GM19438 (cell line): ENCODE results near the gene SBNO2.

Experiments
- ATAC-seq: cut with Tn5 transposase; IDR thresholded peaks from one replicate; pipeline ENCODE4 v1.9.1; 2021; ENCODE audit warnings: low read depth; ENCODE audit not compliant: unreplicated experiment

The SBNO2 gene

DNA sequence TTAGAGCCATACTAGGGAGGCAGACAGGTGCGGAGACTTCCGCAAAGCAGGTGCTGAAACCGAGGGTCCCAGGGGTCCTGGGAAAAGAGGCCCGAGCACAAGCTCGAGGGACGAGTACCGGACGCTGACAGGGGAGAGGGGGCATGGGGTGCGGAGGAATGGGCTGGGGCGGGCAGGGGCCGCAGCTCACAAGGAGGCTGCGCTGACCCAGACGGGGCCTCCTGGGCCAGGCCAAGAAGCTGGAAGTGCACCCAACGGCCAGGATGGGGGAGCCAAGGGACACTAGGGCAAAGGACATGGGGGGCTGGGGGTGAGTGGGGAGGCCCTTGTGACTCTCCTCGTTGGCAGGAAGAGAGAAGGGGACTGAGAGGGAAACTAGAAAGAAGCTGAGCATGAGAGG, 80.7 kb downstream of the SBNO2 start:
- ATAC-seq = no peak

DNA sequence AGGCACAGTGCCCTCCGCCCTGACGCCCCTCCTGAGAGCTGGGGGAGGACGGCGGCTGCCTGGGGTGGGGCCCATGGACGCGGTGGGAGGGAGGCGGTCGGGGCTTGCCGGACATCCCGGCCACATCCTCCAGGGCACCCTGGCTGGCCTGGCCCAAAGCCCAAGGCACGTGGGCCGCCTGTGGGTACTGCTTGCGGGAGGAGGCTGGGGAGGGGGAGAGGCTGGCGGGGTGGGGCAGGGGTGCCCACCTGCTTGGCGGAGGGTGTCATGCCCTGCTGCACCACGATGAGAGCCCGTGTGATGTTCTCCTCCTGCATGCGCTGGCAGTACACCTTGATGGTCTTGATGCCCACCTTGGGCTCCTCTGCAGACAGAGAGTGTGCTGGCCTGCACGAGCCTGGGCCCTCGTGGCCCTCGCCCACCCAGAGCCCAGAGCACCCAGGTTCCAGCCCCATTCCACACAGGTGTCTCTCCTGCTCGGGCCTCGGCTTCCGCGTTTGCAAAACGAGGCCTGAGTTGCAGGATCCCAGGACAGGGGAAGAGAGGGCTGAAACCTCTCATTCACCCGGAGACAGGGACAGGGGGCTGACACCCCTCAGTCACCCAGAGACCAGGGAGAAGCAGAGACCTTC, 82.4 kb downstream of the SBNO2 start:
- no peak for ATAC-seq

DNA sequence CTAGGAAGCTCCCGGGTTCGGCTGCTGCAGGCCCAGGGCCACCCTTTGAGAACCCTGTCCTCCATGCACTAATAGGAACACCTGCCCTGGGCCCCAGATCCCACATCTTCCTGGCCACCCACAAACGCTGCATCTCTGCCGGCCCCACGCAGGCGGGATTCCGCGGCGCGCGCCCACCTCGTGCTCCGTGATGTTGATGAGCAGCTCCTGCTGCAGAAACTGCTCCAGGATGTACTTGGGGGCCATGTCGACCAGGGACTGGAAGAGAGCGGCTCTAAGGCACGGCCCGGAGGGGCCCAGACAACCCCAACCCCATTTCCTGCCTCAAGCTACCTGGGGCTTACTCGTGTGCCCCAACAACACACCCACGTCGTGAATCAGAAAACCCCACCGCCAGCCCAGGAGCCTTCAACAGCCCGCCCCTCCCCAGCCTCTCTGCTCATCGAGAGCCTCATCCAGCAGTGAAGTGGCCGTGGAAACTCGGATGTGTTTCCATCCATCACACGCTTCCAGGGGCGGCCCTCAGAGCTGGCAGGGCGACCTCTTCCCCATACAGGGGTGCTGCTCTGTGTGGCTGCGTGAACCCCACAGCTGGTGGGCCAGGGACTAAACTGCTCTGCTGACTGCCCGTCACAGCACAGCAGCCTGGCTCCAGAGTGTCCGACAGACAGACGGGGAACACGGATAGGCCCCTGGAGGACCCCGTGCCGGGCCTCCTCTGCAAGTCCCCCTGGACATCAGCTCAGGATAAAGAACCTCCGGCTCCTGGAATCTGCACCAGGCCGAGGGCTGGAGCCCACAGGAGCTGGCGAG, 83.1 kb downstream of the SBNO2 start:
- no peak for ATAC-seq

DNA sequence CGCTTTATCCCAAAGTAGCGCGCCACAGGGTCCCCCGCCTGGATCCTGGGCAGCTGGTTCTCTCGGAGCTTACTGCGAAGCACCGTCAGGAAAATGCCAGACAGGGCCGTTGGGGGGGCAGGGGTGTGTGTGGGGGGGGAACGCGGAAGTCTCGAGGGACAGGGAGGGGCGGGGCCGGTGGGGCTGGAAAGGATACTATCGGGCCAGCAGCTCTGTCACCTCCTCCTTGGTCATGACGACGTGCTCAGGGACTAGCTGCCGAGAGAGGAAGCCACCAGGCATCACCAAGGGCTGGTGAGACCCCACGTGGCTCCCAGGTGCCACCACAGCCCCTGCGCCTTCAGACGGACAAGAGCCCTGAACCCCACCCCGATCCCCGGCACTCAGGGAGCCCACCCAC, 84.2 kb downstream of the SBNO2 start:
- no peak for ATAC-seq

DNA sequence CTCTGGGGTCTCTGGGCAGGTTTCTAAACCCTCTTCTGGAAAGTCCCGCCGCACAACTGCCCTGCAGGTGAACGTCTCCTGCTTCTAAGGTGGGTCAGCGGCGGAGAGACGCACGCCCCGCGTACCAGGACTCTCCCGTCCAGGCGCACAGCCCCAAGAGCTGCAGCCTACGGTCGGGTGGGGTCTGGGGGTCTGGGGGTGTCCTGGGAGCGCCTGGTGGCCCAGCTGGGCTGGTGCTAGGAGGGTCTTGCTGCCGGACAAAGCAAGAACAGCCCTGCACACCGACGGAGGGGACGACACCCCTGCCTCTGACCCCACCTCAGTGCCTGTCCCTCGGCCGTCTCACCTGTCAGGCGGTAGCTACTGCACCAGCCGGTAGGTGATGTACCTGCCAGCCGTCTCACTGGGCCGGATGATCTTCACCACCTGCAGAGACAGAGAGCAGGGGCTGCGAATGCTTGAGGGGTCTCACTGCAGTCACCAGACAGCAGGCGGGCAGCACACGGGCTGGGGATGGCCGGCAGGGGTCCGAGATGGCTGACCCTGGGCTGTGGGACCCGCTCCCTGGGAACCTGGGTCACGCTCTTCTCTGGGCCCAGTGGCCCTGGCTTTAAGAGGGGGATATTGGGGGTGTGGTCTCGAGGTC, 84.8 kb downstream of the SBNO2 start:
- ATAC-seq = no peak

DNA sequence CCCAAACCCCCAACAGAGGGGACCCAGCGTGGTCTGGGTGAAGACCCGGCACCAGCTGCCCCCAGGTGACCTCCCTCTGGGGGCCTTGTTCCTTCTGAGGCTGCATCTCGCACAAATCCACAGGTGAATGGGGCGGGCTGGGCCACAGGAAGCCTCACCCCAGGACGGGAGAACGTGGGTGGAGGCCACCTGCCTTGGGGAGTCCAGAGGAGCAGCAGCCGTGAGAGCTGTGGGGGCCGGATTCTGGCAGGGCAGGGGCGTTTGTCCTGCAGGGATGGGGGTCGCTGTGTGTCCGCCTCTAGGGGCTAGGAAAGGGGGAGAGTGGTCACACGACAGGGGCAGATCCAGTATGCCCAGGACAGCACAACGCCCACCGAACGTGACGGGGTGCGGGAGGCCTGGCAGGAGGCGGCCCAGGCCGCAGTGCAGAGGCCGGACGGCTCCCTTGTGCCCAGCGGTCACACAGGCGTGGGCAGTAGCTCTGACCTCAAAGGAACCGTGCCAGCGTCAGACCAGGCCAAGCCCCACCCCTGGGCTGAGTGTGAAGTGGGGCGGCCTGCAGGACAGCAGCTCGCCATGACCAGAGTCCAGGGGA, 85.6 kb downstream of the SBNO2 start:
- ATAC-seq = no peak

DNA sequence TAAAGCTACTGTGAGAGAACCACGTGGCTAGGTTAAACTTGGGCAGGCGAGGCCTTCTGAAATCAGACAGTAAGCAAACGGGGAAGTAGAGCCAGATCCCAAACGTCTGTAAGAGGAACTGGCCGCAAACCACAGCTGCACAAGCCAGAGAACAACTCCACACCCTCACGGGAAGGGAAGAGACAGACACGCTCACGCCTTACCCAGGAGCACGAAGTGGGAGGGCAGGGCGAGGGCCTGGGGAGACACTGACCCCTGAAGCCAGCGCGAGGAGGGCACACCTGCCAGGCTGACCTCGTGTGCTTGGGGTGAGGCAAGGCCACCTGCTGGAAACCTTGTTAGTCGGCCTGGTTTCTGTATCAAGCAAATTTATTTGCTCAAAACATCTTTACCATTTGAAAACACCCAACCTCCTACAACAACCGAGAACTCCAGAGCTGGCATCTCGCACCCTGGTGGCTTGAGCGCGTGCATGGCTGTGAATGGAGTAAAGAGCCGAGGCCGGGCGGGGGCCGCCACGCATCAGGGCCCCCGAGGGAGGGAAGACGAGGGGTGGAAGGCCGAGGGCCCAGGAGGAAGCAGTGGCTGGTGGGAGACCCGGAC, 86.2 kb downstream of the SBNO2 start:
- no peak for ATAC-seq

DNA sequence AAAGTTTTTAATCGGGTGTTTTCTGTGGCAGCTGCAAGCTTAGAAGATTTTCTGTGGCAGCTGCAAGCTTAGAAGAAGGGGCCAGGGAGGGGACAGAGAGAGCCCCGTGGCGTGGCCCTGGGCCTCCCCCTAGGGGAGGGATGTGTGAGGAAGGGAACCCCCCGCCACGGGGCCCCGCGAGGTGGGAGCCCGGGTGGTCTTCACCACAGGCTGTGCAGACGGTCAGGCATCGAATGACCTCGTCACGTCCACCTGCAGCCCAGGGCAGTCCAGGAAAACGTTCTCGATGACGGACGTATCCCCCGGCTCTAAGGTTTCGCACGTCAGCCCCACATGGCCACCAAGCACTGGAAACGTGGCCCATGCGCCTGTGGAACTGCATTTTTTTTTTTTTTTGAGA, 87.5 kb downstream of the SBNO2 start:
- ATAC-seq = no peak

DNA sequence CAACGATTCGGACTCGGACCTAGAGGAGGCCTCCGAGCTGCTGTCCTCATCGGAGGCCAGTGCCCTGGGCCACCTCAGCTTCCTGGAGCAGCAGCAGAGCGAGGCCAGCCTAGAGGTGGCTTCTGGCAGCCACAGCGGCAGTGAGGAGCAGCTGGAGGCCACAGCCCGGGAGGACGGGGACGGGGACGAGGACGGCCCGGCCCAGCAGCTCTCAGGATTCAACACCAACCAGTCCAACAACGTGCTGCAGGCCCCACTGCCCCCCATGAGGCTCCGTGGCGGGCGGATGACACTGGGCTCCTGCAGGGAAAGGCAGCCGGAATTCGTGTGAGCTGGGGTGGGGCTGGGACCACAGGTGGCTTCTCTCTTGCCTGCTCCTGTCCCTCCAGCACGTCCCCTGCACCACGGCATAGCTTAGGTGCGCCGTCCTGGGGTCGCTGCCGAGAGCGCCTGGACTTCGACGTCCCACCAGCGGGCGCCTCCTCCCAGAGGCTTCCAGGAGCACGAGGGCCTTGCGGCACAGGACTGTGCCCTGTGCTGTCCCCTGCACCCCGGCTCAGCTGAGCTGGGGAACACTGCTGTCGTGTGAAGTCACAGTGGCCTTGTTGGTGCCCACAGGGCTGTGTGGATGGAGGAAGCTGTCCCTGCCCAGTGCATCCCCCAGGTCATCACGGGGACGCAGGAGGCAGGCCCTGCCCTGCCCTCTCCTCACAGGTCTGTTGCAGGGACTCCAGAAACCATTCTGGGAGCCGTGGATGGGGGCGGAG, 88.2 kb downstream of the SBNO2 start:
- ATAC-seq = no peak

DNA sequence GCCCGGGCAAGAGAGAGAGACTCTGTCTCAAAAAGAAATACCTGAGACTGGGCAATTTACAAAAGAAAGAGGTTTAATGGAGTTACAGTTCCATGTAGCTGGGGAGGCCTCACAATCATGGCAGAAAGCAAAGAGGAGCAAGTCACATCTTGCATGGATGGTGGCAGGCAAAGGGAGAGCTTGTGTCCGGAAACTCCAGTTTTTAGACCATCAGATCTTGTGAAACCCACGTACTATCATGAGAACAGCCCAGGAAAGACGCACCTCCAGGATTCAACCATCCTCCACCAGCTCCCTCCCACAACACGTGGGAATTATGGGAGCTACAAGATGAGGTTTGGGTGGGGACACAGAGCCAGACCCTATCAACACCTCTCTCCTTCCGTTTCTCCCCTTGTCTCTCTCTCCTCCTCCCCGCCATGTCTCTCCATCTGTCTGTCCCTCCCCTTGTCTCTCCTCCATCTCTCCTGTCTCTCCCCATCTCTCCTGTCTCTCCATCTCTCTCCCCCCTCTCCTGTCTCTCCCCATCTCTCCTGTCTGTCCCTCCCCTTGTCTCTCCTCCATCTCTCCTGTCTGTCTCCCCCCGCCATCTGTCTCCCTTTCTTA, 88.9 kb downstream of the SBNO2 start:
- no peak for ATAC-seq

DNA sequence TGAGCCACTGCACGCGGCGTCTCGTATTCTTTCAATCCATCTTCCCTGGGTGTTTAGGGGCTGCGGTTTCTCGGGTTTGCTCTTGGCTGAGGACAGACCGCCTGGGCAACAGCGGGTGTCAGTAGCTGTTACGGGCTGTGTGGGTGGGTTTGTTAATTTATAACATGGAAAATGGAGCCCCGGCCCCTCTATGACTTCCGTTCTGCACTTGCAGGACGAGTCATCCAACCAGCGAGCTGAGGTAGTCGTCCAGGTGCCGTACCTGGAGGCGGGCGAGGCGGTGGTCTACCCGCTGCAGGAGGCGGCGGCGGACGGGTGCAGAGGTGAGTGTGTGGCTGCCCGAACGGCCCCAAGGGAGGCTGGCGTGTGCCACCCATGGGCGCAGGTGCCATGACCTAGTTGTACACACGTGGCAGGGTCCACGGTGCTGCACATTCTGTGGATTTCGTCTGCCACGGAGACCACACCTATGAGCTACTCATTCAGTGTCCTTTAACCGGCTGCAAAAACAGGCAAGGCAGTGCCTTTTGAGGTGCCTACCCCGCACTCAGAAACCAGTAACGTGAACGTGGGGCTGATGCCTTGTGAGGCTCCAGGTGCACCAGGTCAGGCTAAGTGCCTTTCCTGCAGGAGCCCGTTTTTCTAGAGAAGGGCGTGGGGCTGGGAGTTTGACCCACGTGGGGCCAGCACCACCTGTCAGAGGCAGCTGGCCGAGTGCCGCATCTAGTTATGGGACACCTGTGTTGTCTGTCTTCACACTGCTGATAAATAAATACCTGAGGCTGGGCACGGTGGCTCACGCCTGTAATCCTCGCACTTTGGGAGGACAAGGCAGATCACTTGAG, 89.8 kb downstream of the SBNO2 start:
- ATAC-seq = no peak

DNA sequence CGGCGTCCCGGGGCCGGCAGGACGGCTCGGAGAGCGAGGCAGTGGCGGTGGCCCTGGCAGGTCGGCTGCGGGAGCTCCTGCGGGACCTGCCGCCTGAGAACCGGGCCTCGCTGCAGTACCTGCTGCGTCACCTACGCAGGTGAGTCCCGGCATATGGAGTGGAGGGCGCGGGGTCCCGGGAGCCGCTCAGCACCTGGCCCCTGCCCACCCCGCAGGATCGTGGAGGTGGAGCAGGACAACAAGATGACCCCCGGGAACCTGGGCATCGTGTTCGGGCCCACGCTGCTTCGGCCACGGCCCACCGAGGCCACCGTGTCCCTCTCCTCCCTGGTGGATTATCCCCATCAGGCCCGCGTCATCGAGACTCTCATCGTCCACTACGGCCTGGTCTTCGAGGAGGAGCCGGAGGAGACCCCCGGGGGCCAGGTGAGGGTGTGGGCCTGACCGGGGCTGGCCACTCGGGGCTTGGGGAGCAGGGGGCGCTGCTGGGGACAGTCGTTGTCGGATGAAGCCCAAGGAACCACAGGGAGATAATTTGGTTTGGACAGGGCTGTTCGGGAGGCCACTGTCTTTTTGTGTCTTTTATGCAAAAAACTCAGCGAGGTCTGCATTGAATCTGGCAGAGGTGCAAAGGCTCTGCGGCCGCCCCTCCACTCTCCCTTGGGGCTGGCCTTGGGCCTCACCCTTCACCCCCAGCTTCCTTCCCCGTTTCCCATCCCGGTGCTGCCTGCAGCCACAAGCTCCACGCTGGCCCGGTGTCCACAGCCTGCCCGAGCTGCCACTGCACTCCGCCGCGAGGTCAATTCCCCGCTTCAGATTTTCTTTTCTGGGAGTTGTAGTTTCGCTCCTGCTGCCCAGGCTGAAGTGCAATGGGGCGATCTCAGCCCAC, 90.9 kb downstream of the SBNO2 start:
- no peak for ATAC-seq

DNA sequence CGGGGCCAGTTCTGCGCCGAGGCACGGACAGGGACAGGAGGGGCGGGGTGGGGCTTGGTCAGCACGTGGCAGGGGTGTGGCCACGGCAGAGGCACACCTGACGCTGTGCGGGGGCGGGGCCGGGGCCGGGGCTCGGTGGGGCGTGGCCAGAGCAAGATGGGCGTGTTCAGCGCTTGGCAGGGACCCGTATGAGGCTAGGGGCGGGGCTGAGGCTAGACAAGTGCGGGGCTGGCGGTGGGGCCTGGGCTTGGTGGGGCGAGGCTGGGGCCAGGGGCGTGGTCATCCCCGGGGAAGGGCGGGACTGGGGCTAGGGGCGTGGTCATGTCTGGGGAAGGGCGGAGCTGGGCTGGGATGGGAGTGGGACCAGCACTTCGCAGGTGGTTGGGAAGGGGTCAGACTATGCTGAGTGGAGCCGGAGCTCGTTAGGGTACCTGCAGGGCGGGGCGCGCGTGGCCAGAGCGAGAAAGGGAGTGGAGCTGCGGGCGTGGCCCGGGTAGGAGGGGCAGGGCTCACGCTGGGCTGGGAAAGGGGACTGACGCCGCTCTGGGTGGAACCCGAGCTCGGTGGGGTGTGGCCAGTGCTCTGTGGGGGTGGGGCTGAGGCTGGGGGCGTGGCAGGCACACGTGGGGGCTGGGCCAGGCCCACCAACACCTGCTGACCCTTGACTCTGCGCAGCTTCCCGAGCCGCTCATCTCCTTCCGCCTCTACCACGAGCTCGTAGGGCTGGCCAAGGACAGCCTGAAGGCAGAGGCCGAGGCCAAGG, 91.7 kb downstream of the SBNO2 start:
- no peak for ATAC-seq

DNA sequence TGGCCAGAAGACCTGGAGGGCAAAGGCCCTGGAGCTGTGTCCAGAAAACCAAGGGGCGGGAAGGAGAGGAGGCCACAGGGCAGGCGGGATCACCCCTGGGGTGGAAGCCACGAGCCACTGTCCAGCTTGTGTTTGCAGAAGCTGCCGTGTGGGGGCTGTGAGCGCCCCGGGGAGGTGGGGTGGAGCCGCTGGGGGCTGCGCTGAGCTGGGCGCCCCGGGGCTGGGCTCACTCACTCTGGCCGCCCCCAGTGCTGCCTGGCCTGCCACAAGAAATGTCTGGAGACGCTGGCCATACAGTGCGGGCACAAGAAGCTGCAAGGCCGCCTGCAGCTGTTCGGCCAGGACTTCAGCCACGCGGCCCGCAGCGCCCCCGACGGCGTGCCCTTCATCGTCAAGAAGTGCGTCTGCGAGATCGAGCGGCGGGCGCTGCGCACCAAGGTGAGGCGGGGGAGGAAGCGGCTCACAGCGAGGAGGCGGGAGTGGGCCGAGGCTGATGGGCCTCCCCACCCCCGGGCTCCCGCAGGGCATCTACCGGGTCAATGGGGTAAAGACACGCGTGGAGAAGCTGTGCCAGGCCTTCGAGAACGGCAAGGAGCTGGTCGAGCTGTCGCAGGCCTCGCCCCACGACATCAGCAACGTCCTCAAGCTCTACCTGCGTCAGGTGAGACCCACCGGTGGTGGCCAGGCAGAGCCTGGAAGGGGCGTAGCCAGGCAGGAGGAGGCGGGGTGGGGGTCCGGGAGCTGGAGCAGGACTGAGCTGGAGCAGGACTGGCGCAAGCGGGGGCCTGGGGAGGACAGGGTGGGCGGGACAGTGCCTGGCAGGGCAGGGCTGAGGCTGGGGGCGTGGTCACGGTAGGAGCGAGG, 92.5 kb downstream of the SBNO2 start:
- ATAC-seq = no peak

DNA sequence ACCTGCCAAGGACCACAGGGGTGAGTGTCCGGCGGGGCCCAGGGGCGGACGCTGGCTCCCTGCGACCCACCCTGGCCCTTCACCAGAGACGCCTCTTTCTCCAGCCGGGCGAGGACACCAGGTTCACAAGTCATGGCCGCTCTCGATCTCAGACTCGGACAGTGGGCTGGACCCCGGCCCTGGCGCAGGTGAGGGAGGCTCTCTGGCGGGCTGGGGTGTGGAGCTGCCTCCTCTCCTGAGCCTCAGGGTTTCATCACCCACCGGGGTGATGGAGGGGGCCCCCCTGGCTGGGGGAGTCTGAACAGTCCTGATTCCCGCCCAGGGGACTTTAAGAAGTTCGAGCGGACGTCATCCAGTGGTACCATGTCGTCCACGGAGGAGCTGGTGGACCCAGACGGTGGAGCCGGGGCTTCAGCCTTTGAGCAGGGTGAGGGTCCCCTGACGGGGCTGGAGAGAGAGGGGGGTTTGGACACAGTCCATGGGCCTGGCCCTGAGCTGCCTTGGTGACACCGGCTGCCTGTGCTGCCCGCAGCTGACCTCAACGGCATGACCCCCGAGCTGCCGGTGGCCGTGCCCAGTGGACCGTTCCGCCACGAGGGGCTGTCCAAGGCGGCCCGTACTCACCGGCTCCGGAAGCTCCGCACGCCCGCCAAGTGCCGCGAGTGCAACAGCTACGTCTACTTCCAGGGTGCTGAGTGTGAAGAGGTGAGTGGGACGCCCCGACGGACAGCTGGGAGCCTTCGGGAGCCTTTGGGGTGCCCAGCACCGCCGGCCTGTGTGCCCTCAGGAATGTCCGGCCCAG, 93.5 kb downstream of the SBNO2 start:
- ATAC-seq = no peak
